Measurements from ENCODE around the gene C17orf67. TPM values are rescaled to one million over a fixed set of nuclear protein-coding genes. Genes with fewer than 3 reads are reported as not detected.

C17orf67 gene
- total and polyA plus RNA-seq, 7 donors: 0.14 to 1.1 (median 0.25) TPM; not detected in 1

- Histone ChIP-seq H3K27ac (no peak overlapping the region), H3K9me3 (no peaks in the 10 kb centered on the region), H3K36me3 (ENCODE audit: insufficient read depth in 1 of 2, low read depth in 1 of 2) (no peaks in the 10 kb centered on the region), H3K4me1 (no peaks in the 10 kb centered on the region), H3K4me3 (no peak overlapping the region), H3K27me3 (ENCODE audit: insufficient read depth in 3 of 3, low read length in 2 of 3) (no peaks in the 10 kb centered on the region)
- ATAC-seq: no peak
- intact Hi-C loops (cut with DNase I): no loop called here
- no peak for TF ChIP-seq CTCF (IDR thresholded peaks at IDR 0.05)
- DNase-seq: no peak
- 83 to 93% (median 86%) methylated on average over 8 of the region's 8 CpGs for WGBS, 3 donors
These were observed 37.2 kb downstream of the C17orf67 start for GRCh38 chr17:56796536-56796935.

DNA sequence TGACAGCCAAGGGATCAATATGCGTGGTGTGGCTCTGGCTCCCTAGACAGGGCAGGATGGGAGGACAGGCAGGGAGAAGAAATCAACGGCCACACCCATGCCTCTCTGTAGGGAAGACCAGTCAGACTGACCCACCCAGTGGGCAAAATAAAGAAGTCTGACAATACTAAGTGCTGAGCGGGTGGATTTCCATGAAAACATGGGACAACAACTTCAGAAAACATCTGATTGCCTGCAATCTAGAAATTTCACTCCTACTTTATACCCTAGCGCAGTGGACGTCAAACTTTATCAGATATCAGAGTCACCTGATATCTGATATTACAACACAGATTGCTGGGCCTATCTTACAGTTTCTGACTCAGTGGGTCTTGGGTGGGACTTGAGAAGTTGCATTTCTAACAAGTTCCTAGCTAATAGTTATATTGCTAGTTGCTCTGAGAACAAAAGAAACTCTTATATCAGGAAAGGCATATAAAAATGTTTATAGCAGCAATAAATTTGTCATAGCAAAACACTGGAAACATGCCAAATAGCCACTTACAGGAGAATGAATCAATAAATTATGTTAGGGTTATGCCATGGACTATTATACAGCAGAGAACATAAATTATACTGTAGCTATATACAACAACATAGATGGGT lies 38.4 kb downstream of the C17orf67 start:
- no peak for ATAC-seq
- WGBS, 3 donors: 80 to 90% (median 81%) methylated on average over 5 of the region's 5 CpGs
- no peaks in the 10 kb centered on the region for H3K4me1 ChIP-seq
- no peak for TF ChIP-seq CTCF (IDR thresholded peaks at IDR 0.05)
- no peaks in the 10 kb centered on the region for H3K9me3 ChIP-seq
- H3K36me3 ChIP-seq (ENCODE audit: insufficient read depth in 1 of 2, low read depth in 1 of 2): no peaks in the 10 kb centered on the region
- no peak for DNase-seq
- H3K27ac ChIP-seq: no peak overlapping the region
- H3K27me3 ChIP-seq (ENCODE audit: insufficient read depth in 3 of 3, low read length in 2 of 3): no peaks in the 10 kb centered on the region
- intact Hi-C loops (cut with DNase I): no loop called here
- no peak overlapping the region for H3K4me3 ChIP-seq

GRCh38 chr17:56793957-56794356 lies 39.8 kb downstream of the C17orf67 start:
- intact Hi-C loops (cut with DNase I): no loop called here
- no peak for ATAC-seq
- no peak for TF ChIP-seq CTCF (IDR thresholded peaks at IDR 0.05)

GRCh38 chr17:56793531-56793930 lies 40.2 kb downstream of the C17orf67 start:
- intact Hi-C loops (cut with DNase I): no loop called here
- Histone ChIP-seq H3K4me3 (no peak overlapping the region), H3K36me3 (ENCODE audit: insufficient read depth in 1 of 2, low read depth in 1 of 2) (no peaks in the 10 kb centered on the region), H3K4me1 (no peaks in the 10 kb centered on the region), H3K27me3 (ENCODE audit: insufficient read depth in 3 of 3, low read length in 2 of 3) (no peaks in the 10 kb centered on the region), H3K9me3 (no peaks in the 10 kb centered on the region), H3K27ac (no peak overlapping the region)
- DNase-seq (no peak), ATAC-seq (no peak)
- TF ChIP-seq CTCF (IDR thresholded peaks at IDR 0.05): no peak

More at GRCh38 chr17:56793957-56794356, 39.8 kb downstream of the C17orf67 start:
- Histone ChIP-seq H3K9me3 (no peaks in the 10 kb centered on the region), H3K27me3 (ENCODE audit: insufficient read depth in 3 of 3, low read length in 2 of 3) (no peaks in the 10 kb centered on the region), H3K4me3 (no peak overlapping the region), H3K36me3 (ENCODE audit: insufficient read depth in 1 of 2, low read depth in 1 of 2) (no peaks in the 10 kb centered on the region), H3K4me1 (no peaks in the 10 kb centered on the region), H3K27ac (no peak overlapping the region)
- WGBS, 3 donors: 33 to 42% (median 40%) methylated on average over 3 of the region's 3 CpGs
- no peak for DNase-seq

DNA sequence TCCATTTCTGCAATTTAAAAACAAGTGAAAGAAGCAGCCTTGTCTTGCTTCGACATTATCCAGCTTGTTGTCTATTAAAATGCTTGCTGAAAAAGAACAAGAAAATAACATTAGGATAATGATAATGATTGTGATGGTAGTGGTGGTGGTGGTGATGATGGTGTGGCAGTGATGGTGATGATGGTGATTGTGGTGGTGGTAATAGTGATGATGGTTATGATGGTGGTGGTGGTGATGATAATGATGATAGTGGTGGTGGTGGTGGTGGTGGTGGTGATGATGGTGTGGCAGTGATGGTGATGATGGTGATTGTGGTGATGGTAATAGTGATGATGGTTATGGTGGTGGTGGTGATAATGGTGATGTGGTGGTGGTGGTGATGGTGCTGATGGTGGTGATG lies 41.5 kb downstream of the C17orf67 start:
- Histone ChIP-seq H3K4me3 (no peak overlapping the region), H3K9me3 (no peaks in the 10 kb centered on the region), H3K27ac (no peak overlapping the region), H3K4me1 (no peaks in the 10 kb centered on the region), H3K27me3 (ENCODE audit: insufficient read depth in 3 of 3, low read length in 2 of 3) (no peaks in the 10 kb centered on the region), H3K36me3 (ENCODE audit: insufficient read depth in 1 of 2, low read depth in 1 of 2) (no peaks in the 10 kb centered on the region)
- ATAC-seq (no peak), DNase-seq (no peak)
- TF ChIP-seq CTCF (IDR thresholded peaks at IDR 0.05): no peak
- intact Hi-C loops (cut with DNase I): no loop called here
- 97 to 100% (median 100%) methylated on average over 1 of the region's 1 CpG for WGBS, 3 donors
